Effector CD8-positive, alpha-beta T cell (primary cell): ENCODE results near the gene MYPN.
"Not testable (repeated sequence)": the region's sequence is repeated elsewhere in the genome, so short reads cannot be mapped to it uniquely, and the experiment has no call there.

Source experiments
- DNase-seq: peaks from one replicate; lab custom pipeline; 2025; lab: John Stamatoyannopoulos, UW

The MYPN gene

GRCh38 chr10:68172324-68172723 is 63.0 kb downstream of the MYPN start:
- DNase-seq = no peak

GRCh38 chr10:68175949-68176348 is 66.7 kb downstream of the MYPN start:
- no peak for DNase-seq

- DNase-seq = no peak
Measured at GRCh38 chr10:68176797-68177196, 67.5 kb downstream of the MYPN start.

DNA sequence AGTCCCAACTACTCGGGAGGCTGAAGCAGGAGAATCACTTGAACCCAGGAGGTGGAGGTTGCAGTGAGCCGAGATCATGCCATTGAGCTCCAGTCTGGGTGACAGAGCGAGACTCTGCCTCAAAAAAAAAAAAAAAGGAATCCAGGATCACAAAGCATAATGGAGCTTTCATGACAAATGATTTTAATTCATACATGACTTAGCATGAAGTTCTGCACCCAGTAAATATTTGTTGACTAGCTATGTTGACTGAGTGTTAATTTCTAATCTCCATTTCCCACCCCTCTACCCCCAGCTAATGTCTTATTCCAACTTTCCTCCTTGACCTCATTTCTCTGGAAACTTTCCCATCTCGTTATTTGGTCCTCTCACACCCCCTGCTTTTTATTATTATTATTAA is 69.3 kb downstream of the MYPN start:
- no peak for DNase-seq

GRCh38 chr10:68179016-68179415 is 69.7 kb downstream of the MYPN start:
- DNase-seq = no peak

DNA sequence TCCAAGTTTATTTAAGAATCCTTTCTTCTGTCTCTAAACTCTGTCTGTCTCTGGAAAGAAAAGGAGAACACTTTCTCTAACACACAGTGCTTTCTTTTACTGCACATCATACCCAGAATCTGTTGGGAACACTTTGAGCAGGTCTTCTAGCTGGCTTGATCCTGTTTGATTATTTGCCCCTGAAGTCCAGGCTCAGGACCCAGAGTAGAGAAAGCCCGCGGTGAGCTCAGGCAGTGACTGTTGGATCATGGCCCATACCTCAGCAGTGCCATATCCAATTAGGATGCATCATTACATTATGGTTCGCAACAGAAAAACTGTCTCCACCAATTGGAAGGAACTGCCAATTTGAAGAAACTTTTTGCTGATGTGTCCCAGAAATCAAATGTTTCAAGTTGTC is 71.2 kb downstream of the MYPN start:
- no peak for DNase-seq

GRCh38 chr10:68184546-68184945 is 75.3 kb downstream of the MYPN start:
- no peak for DNase-seq

- no peak for DNase-seq
Measured at GRCh38 chr10:68185085-68185484, 75.8 kb downstream of the MYPN start.

GRCh38 chr10:68188835-68189234 is 79.5 kb downstream of the MYPN start:
- DNase-seq = no peak

GRCh38 chr10:68192113-68192512 is 82.8 kb downstream of the MYPN start:
- DNase-seq = no peak

GRCh38 chr10:68194290-68194689 is 85.0 kb downstream of the MYPN start:
- DNase-seq = no peak

GRCh38 chr10:68195776-68196175 is 86.5 kb downstream of the MYPN start:
- DNase-seq = not testable (repeated sequence)

DNA sequence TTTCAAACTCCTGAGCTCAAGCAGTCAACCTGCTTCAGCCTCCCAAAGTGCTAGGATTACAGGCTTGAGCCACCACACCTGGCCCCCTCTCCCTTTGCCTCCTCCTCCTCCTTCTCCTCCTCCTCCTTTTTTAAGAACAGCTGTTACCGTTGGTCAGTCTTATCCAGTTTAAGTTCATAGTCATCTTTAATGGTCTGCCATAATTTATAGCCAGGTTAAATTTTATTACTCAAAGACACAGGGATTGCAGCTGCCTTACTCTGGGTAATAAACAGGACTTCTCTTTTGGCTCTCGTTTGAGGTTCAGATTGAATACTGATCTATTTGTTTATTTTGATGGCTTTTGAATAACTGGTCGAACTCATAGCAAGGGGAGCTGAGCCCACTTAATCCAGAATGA is 87.4 kb downstream of the MYPN start:
- DNase-seq = no peak

DNA sequence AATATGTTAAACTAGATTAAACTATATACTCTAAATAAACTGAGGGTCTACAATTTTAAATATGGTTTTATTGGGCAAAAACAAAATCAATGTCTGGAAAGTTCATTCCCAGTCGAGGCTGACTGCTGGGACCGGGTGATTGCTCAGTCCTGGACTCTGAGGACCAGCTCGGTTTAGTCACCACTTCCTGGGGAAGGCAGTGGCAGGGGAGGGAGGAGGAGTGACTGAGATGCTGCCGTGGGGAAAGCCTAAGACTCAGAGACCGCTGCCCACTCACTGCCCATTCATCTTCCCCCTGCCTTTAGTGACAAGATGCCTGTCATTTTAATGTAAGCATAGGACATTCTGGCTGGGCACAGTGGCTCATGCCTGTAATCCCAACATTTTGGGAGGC is 93.7 kb downstream of the MYPN start:
- no peak for DNase-seq

DNA sequence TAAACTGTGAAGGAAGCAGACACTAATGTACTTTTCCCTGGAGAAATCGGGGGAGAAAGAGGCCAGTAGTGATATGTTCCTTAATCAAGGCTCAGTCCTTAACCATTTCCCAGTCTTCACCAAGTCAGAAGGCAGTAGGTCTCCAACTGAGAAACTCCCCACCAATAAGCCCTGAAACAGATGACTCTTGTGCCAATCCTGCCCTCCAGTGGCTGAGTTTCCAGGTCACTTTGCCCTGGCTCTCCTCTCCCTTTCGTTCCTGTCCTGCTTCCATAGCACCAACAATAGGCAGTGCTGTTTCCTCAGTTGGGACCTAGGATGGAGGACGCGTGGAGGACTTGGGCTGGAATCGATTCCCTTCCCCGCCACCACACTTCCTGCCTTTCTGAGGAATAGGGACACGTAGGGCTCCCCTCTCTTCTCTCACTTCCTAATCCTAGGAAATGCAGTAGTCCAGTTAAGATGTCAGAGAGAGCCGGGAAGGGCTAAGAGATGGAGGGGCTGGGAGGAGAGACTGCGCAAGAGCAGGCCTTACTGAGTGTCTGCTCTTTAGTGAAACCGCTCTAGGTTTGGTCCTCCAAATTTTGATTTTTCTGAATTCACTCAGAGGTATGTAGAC is 99.2 kb downstream of the MYPN start:
- no peak for DNase-seq

- DNase-seq = no peak
Measured at GRCh38 chr10:68211669-68212068, 102.4 kb downstream of the MYPN start.

DNA sequence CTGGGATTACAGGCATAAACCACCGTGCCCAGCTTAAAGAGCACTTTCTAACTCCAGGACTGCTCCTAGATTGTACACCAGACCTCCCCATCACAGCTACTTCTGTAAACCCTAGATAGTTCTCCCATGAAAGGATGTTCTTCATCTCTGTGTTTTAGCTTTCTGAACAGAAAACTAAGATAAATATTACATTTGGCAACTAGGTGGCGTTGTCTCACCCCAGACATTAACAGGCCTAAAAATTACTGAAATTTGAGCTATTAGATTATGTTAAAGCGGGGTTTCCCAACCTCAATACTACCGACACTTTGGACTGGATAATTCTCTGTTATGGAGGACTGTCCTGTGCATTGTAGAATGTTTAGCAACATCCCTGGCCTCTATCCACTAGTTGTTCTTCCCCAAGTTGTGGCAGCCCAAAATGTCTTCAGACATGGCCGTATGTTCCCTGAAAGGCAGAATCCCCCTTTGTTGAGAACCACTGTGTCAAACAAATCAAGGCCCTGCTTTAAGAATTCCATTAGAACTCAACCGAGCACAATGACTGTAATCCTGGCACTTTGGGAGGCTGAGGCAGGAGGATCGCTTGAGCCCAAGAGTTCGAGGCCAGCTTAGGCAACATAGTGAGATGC is 103.5 kb downstream of the MYPN start:
- no peak for DNase-seq

DNA sequence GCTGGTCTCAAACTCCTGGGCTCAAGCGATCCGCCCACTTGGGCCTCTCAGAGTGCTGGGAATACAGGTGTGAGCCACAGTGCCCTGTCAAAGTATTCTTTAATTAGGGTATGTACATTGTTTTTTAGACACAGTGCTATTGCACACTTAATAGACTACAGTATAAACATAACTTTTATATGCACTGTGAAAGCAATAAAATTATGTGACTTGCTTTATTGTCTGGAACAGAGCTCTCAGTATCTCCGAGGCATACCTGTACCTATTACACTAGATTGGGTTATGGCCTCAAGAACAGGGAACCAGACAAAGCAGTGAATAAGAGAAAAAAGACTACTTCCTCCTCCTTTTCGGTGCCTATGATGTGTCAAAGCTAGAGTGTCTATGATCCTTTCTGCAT is 109.5 kb downstream of the MYPN start:
- no peak for DNase-seq

- DNase-seq = no peak
Measured at GRCh38 chr10:68221196-68221595, 111.9 kb downstream of the MYPN start.

DNA sequence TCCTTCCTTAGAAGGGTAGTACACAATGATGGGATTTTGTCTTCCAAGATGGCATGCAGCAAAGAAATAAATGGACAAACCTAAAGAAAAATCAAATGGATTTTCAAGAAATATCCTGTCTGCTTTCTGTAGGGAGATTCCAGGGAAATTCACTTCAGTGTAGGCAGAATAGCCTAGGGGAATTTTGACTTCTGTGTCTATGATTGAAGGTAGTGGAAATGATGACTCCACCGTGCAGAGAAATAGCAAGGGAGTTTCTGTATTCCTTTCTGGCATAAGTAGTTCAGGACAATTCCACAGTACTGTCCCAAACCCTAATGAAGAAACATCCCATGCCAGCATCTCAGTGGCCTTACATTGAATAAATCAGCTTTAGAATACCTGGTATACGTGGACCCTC is 113.1 kb downstream of the MYPN start:
- no peak for DNase-seq

GRCh38 chr10:68223535-68224165 is 114.4 kb downstream of the MYPN start:
- no peak for DNase-seq

GRCh38 chr10:68224810-68225209 is 115.5 kb downstream of the MYPN start:
- DNase-seq = no peak

- DNase-seq = no peak
Measured at GRCh38 chr10:68230268-68230667, 121.0 kb downstream of the MYPN start.
